ENCODE data around the gene USH2A.

Gene USH2A

DNA sequence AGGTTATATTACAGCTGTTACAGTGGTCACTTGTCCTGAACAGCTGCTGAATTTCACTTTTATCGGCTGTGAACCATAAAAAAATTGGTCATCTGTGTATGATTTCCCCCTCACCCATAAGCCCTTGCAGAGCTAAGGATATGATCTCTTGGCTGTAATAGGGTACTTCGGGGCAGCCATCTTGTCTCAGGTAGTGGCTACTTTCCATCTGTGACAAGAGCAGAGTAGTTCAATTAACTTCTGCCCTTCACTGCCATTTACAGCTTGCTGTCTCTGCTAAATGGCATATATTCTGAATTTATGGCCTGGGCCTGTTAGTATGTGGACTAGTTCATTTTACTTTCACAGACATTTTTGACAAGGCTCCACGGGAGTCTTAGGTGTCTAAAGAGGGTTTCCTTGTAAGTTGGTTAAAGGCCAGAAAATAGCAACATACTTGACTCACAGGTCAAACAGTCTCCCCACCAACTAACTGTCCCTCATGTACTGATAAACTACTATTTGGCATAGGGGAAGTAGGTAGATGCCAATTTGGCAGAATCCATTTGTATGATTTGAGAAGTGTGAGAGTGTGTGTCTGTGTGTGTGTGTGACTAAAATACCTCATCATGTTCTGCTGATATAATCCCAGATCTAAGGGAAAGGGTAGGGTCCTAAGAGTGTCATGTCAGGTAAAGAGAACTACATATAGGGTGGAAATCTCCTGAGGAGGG lies 704.5 kb downstream of the USH2A start:
- no peaks in the 10 kb centered on the region for H3K4me1 ChIP-seq (ENCODE audit: insufficient read depth, low read length)
- H2AFZ ChIP-seq (ENCODE audit: low read depth, low read length): no peak overlapping the region
- no peak overlapping the region for H3K27ac ChIP-seq (ENCODE audit: low read length)
- no peaks in the 10 kb centered on the region for H3K9me3 ChIP-seq (ENCODE audit: insufficient read depth, low read length, severe bottlenecking)
- H3K79me2 ChIP-seq (ENCODE audit: insufficient read depth, low read length): no peaks in the 10 kb centered on the region
- H3K27me3 ChIP-seq (ENCODE audit: insufficient read depth, low read length, poor library complexity): no peaks in the 10 kb centered on the region
- TF ChIP-seq, protein P1, sequence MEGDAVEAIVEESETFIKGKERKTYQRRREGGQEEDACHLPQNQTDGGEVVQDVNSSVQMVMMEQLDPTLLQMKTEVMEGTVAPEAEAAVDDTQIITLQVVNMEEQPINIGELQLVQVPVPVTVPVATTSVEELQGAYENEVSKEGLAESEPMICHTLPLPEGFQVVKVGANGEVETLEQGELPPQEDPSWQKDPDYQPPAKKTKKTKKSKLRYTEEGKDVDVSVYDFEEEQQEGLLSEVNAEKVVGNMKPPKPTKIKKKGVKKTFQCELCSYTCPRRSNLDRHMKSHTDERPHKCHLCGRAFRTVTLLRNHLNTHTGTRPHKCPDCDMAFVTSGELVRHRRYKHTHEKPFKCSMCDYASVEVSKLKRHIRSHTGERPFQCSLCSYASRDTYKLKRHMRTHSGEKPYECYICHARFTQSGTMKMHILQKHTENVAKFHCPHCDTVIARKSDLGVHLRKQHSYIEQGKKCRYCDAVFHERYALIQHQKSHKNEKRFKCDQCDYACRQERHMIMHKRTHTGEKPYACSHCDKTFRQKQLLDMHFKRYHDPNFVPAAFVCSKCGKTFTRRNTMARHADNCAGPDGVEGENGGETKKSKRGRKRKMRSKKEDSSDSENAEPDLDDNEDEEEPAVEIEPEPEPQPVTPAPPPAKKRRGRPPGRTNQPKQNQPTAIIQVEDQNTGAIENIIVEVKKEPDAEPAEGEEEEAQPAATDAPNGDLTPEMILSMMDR (IDR thresholded peaks at IDR 0.05; ENCODE audit: borderline replicate concordance, extremely low read depth, low read length, poor library complexity, severe bottlenecking): no peak
- TF ChIP-seq EZH2 (IDR thresholded peaks at IDR 0.05; ENCODE audit: borderline replicate concordance, low read depth, low read length, severe bottlenecking): no peak
- no peaks in the 10 kb centered on the region for H3K36me3 ChIP-seq (ENCODE audit: insufficient read depth, low read length)
- no peak overlapping the region for H3K4me2 ChIP-seq (ENCODE audit: insufficient read depth, low read length)
- H3K9ac ChIP-seq (ENCODE audit: low read depth, low read length): no peak overlapping the region
- H4K20me1 ChIP-seq (ENCODE audit: insufficient read depth, low read length): no peaks in the 10 kb centered on the region
- ATAC-seq (ENCODE audit: insufficient read depth, low read depth) (no peak), DNase-seq (no peak)
- no peak overlapping the region for H3K4me3 ChIP-seq (ENCODE audit: low read depth in 1 of 2, low read length in 2 of 2)

DNA sequence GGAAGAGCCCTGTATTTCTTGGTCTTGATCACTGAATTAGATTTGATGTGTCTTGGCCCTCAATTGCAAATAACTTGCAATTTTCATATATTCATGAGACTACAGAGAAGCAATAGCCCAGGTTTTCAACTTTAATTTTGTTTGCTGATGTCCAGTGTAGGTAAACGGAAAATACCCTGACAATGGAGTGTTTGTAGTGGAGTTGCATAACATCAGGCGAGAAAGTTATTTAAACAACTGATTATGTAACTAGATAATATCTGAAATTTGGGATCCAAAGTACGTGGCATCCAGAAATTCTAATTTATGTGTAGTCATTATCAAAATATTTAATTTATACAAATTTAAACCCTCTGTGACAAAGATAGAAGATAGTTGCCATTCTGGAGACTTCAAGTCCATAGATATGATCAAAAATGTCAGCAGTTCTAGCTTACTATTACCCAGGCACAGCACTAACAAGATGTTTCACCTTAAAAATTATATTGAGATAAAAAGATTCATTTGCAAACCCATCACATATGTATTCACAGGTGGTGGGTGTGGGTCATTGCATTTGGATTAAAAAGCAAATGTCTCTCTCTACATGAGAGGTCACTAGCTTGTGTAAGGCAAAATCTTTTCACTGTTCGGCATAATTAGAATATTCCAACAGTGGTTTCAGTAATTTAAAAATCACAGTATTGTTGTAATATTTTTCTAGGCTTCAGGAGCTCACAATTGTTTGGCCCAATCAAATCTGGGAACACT lies 705.4 kb downstream of the USH2A start:
- no peak overlapping the region for H3K4me2 ChIP-seq (ENCODE audit: insufficient read depth, low read length)
- H3K27me3 ChIP-seq (ENCODE audit: insufficient read depth, low read length, poor library complexity): no peaks in the 10 kb centered on the region
- H3K9ac ChIP-seq (ENCODE audit: low read depth, low read length): no peak overlapping the region
- H3K79me2 ChIP-seq (ENCODE audit: insufficient read depth, low read length): no peaks in the 10 kb centered on the region
- no peak for TF ChIP-seq EZH2 (IDR thresholded peaks at IDR 0.05; ENCODE audit: borderline replicate concordance, low read depth, low read length, severe bottlenecking)
- no peaks in the 10 kb centered on the region for H3K4me1 ChIP-seq (ENCODE audit: insufficient read depth, low read length)
- no peak for DNase-seq
- no peaks in the 10 kb centered on the region for H3K36me3 ChIP-seq (ENCODE audit: insufficient read depth, low read length)
- no peaks in the 10 kb centered on the region for H3K9me3 ChIP-seq (ENCODE audit: insufficient read depth, low read length, severe bottlenecking)
- no peak overlapping the region for H3K27ac ChIP-seq (ENCODE audit: low read length)
- H4K20me1 ChIP-seq (ENCODE audit: insufficient read depth, low read length): no peaks in the 10 kb centered on the region
- H3K4me3 ChIP-seq (ENCODE audit: low read depth in 1 of 2, low read length in 2 of 2): no peak overlapping the region
- ATAC-seq (ENCODE audit: insufficient read depth, low read depth): no peak
- H2AFZ ChIP-seq (ENCODE audit: low read depth, low read length): no peak overlapping the region

DNA sequence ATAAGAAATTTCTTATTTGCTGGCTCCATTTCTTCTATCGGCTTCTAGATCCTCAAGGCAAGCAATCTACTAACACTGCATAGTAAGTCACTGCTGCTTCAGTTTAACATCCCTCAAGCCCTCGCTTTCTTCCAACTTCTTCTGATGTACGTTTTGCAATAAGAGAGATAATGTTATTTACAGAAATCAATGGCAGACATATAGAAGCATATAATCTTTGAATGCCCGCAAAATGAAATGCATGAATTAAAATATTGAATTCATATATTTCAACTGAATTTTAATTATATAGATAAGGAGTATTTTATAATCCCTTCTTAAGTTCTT lies 712.4 kb downstream of the USH2A start:
- Histone ChIP-seq H3K4me2 (ENCODE audit: insufficient read depth, low read length) (no peak overlapping the region), H3K27me3 (ENCODE audit: insufficient read depth, low read length, poor library complexity) (no peaks in the 10 kb centered on the region), H3K4me3 (ENCODE audit: low read depth in 1 of 2, low read length in 2 of 2) (no peak overlapping the region), H4K20me1 (ENCODE audit: insufficient read depth, low read length) (no peaks in the 10 kb centered on the region), H2AFZ (ENCODE audit: low read depth, low read length) (no peak overlapping the region), H3K9ac (ENCODE audit: low read depth, low read length) (no peak overlapping the region), H3K79me2 (ENCODE audit: insufficient read depth, low read length) (no peaks in the 10 kb centered on the region), H3K9me3 (ENCODE audit: insufficient read depth, low read length, severe bottlenecking) (no peaks in the 10 kb centered on the region), H3K36me3 (ENCODE audit: insufficient read depth, low read length) (no peaks in the 10 kb centered on the region), H3K4me1 (ENCODE audit: insufficient read depth, low read length) (no peaks in the 10 kb centered on the region), H3K27ac (ENCODE audit: low read length) (no peak overlapping the region)
- TF ChIP-seq, protein P1 (IDR thresholded peaks at IDR 0.05; ENCODE audit: borderline replicate concordance, extremely low read depth, low read length, poor library complexity, severe bottlenecking): no peak
- no peak for TF ChIP-seq EZH2 (IDR thresholded peaks at IDR 0.05; ENCODE audit: borderline replicate concordance, low read depth, low read length, severe bottlenecking)
- ATAC-seq (ENCODE audit: insufficient read depth, low read depth): no peak
- DNase-seq: no peak

Data from DND-41 (cell line).